Testis (tissue), 3 donors: ENCODE results near the gene ELSPBP1. TPM values are rescaled to one million over a fixed set of nuclear protein-coding genes. Genes with fewer than 3 reads are reported as not detected.
"Not testable (repeated sequence)": the region's sequence is repeated elsewhere in the genome, so short reads cannot be mapped to it uniquely, and the experiment has no call there.

Experiments used
- DNase-seq: peaks from one replicate; pipeline ENCODE4 v3.0.0-alpha.2; 2019
- H3K27ac ChIP-seq, 2 donors: fragments of 200-600 bp; sonication (generic); one replicate each; pipeline ENCODE4 v1.5.1; 2019
- H3K27me3 ChIP-seq: fragments of 200-600 bp; sonication (generic); one replicate; pipeline ENCODE4 v1.5.1; 2019
- H3K36me3 ChIP-seq: fragments of 200-600 bp; sonication (generic); one replicate; pipeline ENCODE4 v1.5.1; 2017; ENCODE audit warnings: low read depth; ENCODE audit errors: missing control alignments
- H3K4me1 ChIP-seq: fragments of 200-600 bp; sonication (generic); one replicate; pipeline ENCODE4 v1.5.1; 2019
- H3K4me3 ChIP-seq, 2 donors: fragments of 200-600 bp; sonication (generic); one replicate each; pipeline ENCODE4 v1.5.1; 2017 to 2019
- H3K9me3 ChIP-seq: fragments of 200-600 bp; sonication (generic); one replicate; pipeline ENCODE4 v1.5.1; 2017
- CTCF ChIP-seq, 3 experiments: fragments of 450-650 bp in 2 of 3; fragments of 200-600 bp in 1 of 3; sonication (generic) in 1 of 3; IDR thresholded peaks; one replicate each; pipeline ENCODE4 v1.5.1; 2016 to 2019; ENCODE audit warnings: antibody characterized with exemption in 3 of 3, mild to moderate bottlenecking in 2 of 3, moderate library complexity in 1 of 3
- POLR2A ChIP-seq: fragments of 450-650 bp; IDR thresholded peaks from one replicate; pipeline ENCODE4 v1.6.1; 2017; ENCODE audit warnings: antibody characterized with exemption, mild to moderate bottlenecking, moderate library complexity
- WGBS, 2 donors: methylation state at CpG; one replicate each; pipeline ENCODE4 v1.1.5; 2018; 5-methylcytosine and 5-hydroxymethylcytosine counted together
- intact Hi-C: fragments of 100-400 bp; cut with DNase I; formaldehyde crosslinking; loops from one replicate; pipeline ENCODE4 v1.15.1; 2023; ENCODE audit warnings: low total_unique reads
- polyA plus RNA-seq: library from polyadenylated mRNA; stranded (reverse); fragments of 350-450 nt; fragmentation: Illumina TruSeq; extraction: RNeasy Lipid Tissue Mini Kit (QIAGEN cat#74804); gene quantifications from one replicate; pipeline ENCODE4 v1.2.3, GENCODE V29; 2014; ENCODE audit warnings: low read depth, low replicate concordance; ENCODE audit not compliant: insufficient read depth
- total RNA-seq, 2 donors: library from RNA; depleted of rRNA; stranded (reverse); fragments of >200 nt; gene quantifications; one replicate each; pipeline ENCODE4 v1.2.3, GENCODE V29; 2016

Gene ELSPBP1
- total and polyA plus RNA-seq, 3 donors from 2014 or later, result 0.25 to 1.2 (median 1.1) TPM

GRCh38 chr19:48061401-48062344, 67.2 kb downstream of the ELSPBP1 start:
- Histone ChIP-seq H3K36me3 (no peaks in the 10 kb centered on the region), H3K27me3 (no peaks in the 10 kb centered on the region), H3K27ac (no peak overlapping the region), H3K9me3 (no peaks in the 10 kb centered on the region), H3K4me1 (no peaks in the 10 kb centered on the region), H3K4me3 (no peak overlapping the region)
- intact Hi-C loops, result no loop called here
- TF ChIP-seq POLR2A, result no peak
- TF ChIP-seq CTCF (IDR thresholded peaks at IDR 0.05), result no peak
- whole genome bisulfite sequencing, 2 donors, result 73 to 74% methylated on average over 24 to 37 of the region's 37 CpGs
- DNase-seq, result no peak

GRCh38 chr19:48064509-48064908, 70.1 kb downstream of the ELSPBP1 start:
- no peaks in the 10 kb centered on the region for H3K36me3 ChIP-seq
- DNase-seq, result no peak
- no peak overlapping the region for H3K4me3 ChIP-seq
- no peak for TF ChIP-seq CTCF (IDR thresholded peaks at IDR 0.05)
- no peak for TF ChIP-seq POLR2A
- 81 to 88% methylated on average over 2 of the region's 2 CpGs for WGBS, 2 donors
- H3K27ac ChIP-seq, result no peak overlapping the region
- no peaks in the 10 kb centered on the region for H3K4me1 ChIP-seq
- no peaks in the 10 kb centered on the region for H3K9me3 ChIP-seq
- no peaks in the 10 kb centered on the region for H3K27me3 ChIP-seq
- intact Hi-C loops, result no loop called here

GRCh38 chr19:48069435-48069834, 75.0 kb downstream of the ELSPBP1 start:
- Histone ChIP-seq H3K27me3 (no peaks in the 10 kb centered on the region), H3K4me3 (no peak overlapping the region), H3K9me3 (no peaks in the 10 kb centered on the region), H3K27ac (no peak overlapping the region), H3K4me1 (no peaks in the 10 kb centered on the region), H3K36me3 (no peaks in the 10 kb centered on the region)
- intact Hi-C loops, result no loop called here
- WGBS, 2 donors, result 48 to 81% methylated on average over 2 of the region's 2 CpGs
- no peak for DNase-seq
- no peak for TF ChIP-seq POLR2A
- no peak for TF ChIP-seq CTCF (IDR thresholded peaks at IDR 0.05)

- WGBS, 2 donors, result 95 to 97% methylated on average over 3 of the region's 3 CpGs
- DNase-seq, H3K4me3 ChIP-seq, H3K27me3 ChIP-seq, intact Hi-C loops, H3K27ac ChIP-seq, H3K4me1 ChIP-seq, H3K9me3 ChIP-seq, H3K36me3 ChIP-seq: not testable (repeated sequence)
Measured at GRCh38 chr19:48070177-48070769, 75.8 kb downstream of the ELSPBP1 start.

Other genes with a start within 250 kb of the ELSPBP1 start
- gene NOP53, start 249.1 kb upstream of the ELSPBP1 start, total RNA-seq, result 100 to 1,000 TPM; 166 to 325 TPM
- gene NOP53, start 249.1 kb upstream of the ELSPBP1 start, polyA plus RNA-seq, result 309 TPM
- gene SELENOW, start 215.9 kb upstream of the ELSPBP1 start, total RNA-seq, result 100 to 1,000 TPM; 170 to 194 TPM
- gene SELENOW, start 215.9 kb upstream of the ELSPBP1 start, polyA plus RNA-seq, result 197 TPM
- gene TPRX1, start 190.1 kb upstream of the ELSPBP1 start, total RNA-seq, result under 1 TPM; 0.55 to 0.62 TPM
- gene TPRX1, start 190.1 kb upstream of the ELSPBP1 start, polyA plus RNA-seq, result 1.2 TPM
- under 1 TPM; 0.12 to 0.55 TPM for gene CRX, start 172.7 kb upstream of the ELSPBP1 start, total RNA-seq
- not detected for gene CRX, start 172.7 kb upstream of the ELSPBP1 start, polyA plus RNA-seq
- gene TPRX2, start 135.4 kb upstream of the ELSPBP1 start, total RNA-seq, result under 1 TPM; 0.37 to 0.63 TPM
- gene TPRX2, start 135.4 kb upstream of the ELSPBP1 start, polyA plus RNA-seq, result 0.53 TPM
- 1 to 10 TPM in 1 of 2 donors, under 1 TPM in 1; 0.24 to 1.2 TPM for gene SULT2A1, start 108.3 kb upstream of the ELSPBP1 start, total RNA-seq
- gene SULT2A1, start 108.3 kb upstream of the ELSPBP1 start, polyA plus RNA-seq, result 2.3 TPM
- under 1 TPM in 1 of 2 donors, not detected in 1; 0.71 TPM for gene BSPH1, start 2.5 kb upstream of the ELSPBP1 start, total RNA-seq
- gene BSPH1, start 2.5 kb upstream of the ELSPBP1 start, polyA plus RNA-seq, result not detected
- under 1 TPM in 1 of 2 donors, not detected in 1; 0.43 TPM for gene CABP5, start 49.4 kb downstream of the ELSPBP1 start, total RNA-seq
- gene CABP5, start 49.4 kb downstream of the ELSPBP1 start, polyA plus RNA-seq, result not detected
- 10 to 100 TPM; 28.0 to 34.5 TPM for gene PLA2G4C, start 116.2 kb downstream of the ELSPBP1 start, total RNA-seq
- 9.6 TPM for gene PLA2G4C, start 116.2 kb downstream of the ELSPBP1 start, polyA plus RNA-seq
- 10 to 100 TPM; 69.7 to 73.3 TPM for gene LIG1, start 175.7 kb downstream of the ELSPBP1 start, total RNA-seq
- gene LIG1, start 175.7 kb downstream of the ELSPBP1 start, polyA plus RNA-seq, result 51.9 TPM
- gene ZSWIM9, start 176.0 kb downstream of the ELSPBP1 start, total RNA-seq, result 1 to 10 TPM; 5.8 to 7.2 TPM
- gene ZSWIM9, start 176.0 kb downstream of the ELSPBP1 start, polyA plus RNA-seq, result 5.1 TPM